K562 (cell line): ENCODE measurements around the gene MAN2B1. TPM values are rescaled to one million over a fixed set of nuclear protein-coding genes. Genes with fewer than 3 reads are reported as not detected.

Experiments
- ATAC-seq: fragments of 200-7000 bp; cut with Tn5 transposase; 3 replicates; pipeline ENCODE4 v1.9.1; 2020; ENCODE audit warnings: moderate library complexity
- BruUV-seq: library from RNA; stranded (reverse); fragments of 400-500 nt; replicated peaks from 2 replicates; lab custom pipeline; 2021; lab: Mats Ljungman, UMichigan
- CTCF ChIA-PET: fragments of 300-600 bp; formaldehyde crosslinking; extraction: SDS; loops from one replicate; lab custom pipeline; 2021; ENCODE audit warnings: low intra/inter-chr PET ratio; lab: Yijun Ruan, JAX
- POLR2A ChIA-PET: fragments of 300-600, 350-650 bp; sonication (Branson Sonifier 250); formaldehyde crosslinking; extraction: SDS; loops from one replicate; lab custom pipeline; 2021; ENCODE audit warnings: antibody characterized with exemption, inconsistent platforms; lab: Yijun Ruan, JAX
- DNase-seq, 4 experiments: peaks; one replicate each; pipeline versions ENCODE4 v3.0.0 to v3.0.0-alpha.2; 2011 to 2018; ENCODE audit warnings: low spot score in 3 of 4, mixed read lengths in 3 of 4; ENCODE audit errors: extremely low read depth in 1 of 4
- FAIRE-seq: peaks from 2 replicates; lab custom pipeline; 2011; peaks lifted over from hg19 to GRCh38; lab: Jason Lieb, UNC
- H2AFZ ChIP-seq: 2 replicates; pipeline ENCODE4 v1.6.0; 2011; ENCODE audit warnings: low read depth, low read length, control low read depth, inconsistent platforms
- H3K27ac ChIP-seq: fragments of 200-600 bp; 3 replicates; pipeline ENCODE4 v1.8.0; 2011; ENCODE audit warnings: low read depth, mild to moderate bottlenecking, control low read depth, inconsistent platforms, low read length, moderate library complexity, mixed read lengths; ENCODE audit errors: extremely low read depth
- H3K27me3 ChIP-seq, 2 experiments: fragments of 300-600 bp in 1 of 2; 2 replicates in 1 of 2; 3 replicates in 1 of 2; pipeline versions ENCODE4 v1.6.0 to v1.8.0; 2011; ENCODE audit warnings: inconsistent platforms in 2 of 2, low read length in 2 of 2, mild to moderate bottlenecking in 1 of 2, mixed read lengths in 1 of 2, moderate library complexity in 1 of 2; ENCODE audit not compliant: control insufficient read depth in 2 of 2, insufficient read depth in 2 of 2
- H3K36me3 ChIP-seq: fragments of 300-600 bp; 3 replicates; pipeline ENCODE4 v1.8.0; 2011; ENCODE audit warnings: mild to moderate bottlenecking, low read length, inconsistent platforms; ENCODE audit not compliant: control insufficient read depth, insufficient read depth
- H3K4me1 ChIP-seq, 2 experiments: fragments of 200-600 bp in 1 of 2; replicated peaks in 1 of 2; 2 replicates in 1 of 2; 3 replicates in 1 of 2; pipeline versions ENCODE4 v1.5.1 to v1.8.0; 2011; ENCODE audit warnings: inconsistent platforms in 2 of 2, low read length in 2 of 2, mild to moderate bottlenecking in 1 of 2, mixed read lengths in 1 of 2, moderate library complexity in 1 of 2; ENCODE audit not compliant: control insufficient read depth in 2 of 2, insufficient read depth in 2 of 2
- H3K4me2 ChIP-seq: 2 replicates; pipeline ENCODE4 v1.6.1; 2011; ENCODE audit warnings: low read length, control low read depth, inconsistent platforms, mixed read lengths; ENCODE audit not compliant: insufficient read depth
- H3K4me3 ChIP-seq: fragments of 200-600 bp; sonication (generic), shearing (Covaris generic); 2 replicates; pipeline ENCODE4 v1.5.1; 2016; ENCODE audit warnings: control low read depth, inconsistent platforms
- H3K79me2 ChIP-seq: fragments of 200-600 bp; 3 replicates; pipeline ENCODE4 v1.8.0; 2011; ENCODE audit warnings: low read length, inconsistent platforms; ENCODE audit not compliant: control insufficient read depth, insufficient read depth
- H3K9ac ChIP-seq, 2 experiments: 2 replicates each; pipeline versions ENCODE4 v1.6.0 to v1.6.1; 2011; ENCODE audit warnings: low read depth in 2 of 2, low read length in 2 of 2, control low read depth in 1 of 2, inconsistent platforms in 1 of 2, mild to moderate bottlenecking in 1 of 2, mixed read lengths in 1 of 2; ENCODE audit not compliant: insufficient read depth in 1 of 2
- H3K9me1 ChIP-seq: one replicate; pipeline ENCODE4 v1.6.0; 2011; ENCODE audit warnings: inconsistent platforms, mild to moderate bottlenecking, low read length, moderate library complexity; ENCODE audit not compliant: control insufficient read depth, insufficient read depth
- H3K9me3 ChIP-seq: replicated peaks from 2 replicates; pipeline ENCODE4 v1.5.1; 2011; ENCODE audit warnings: low read depth, low read length, inconsistent platforms; ENCODE audit not compliant: control insufficient read depth, insufficient read depth
- H4K20me1 ChIP-seq: replicated peaks from 2 replicates; pipeline ENCODE4 v1.6.1; 2011; ENCODE audit warnings: low read length, inconsistent platforms, mixed read lengths; ENCODE audit not compliant: control insufficient read depth, insufficient read depth
- CHD1 ChIP-seq: fragments of 200-600 bp; sonication (generic); IDR thresholded peaks from one replicate; pipeline ENCODE4 v1.6.1; 2012; ENCODE audit warnings: mild to moderate bottlenecking, moderate library complexity, low read length, inconsistent platforms
- EP400 ChIP-seq: fragments of 450-650 bp; IDR thresholded peaks from 2 replicates; pipeline ENCODE4 v1.6.1; 2017; ENCODE audit warnings: antibody characterized with exemption, mild to moderate bottlenecking, moderate library complexity
- HNRNPK ChIP-seq: fragments of 200-400 bp; formaldehyde crosslinking; IDR thresholded peaks from one replicate; pipeline ENCODE4 v1.6.1; 2018; ENCODE audit warnings: mild to moderate bottlenecking, low read depth, low read length; ENCODE audit not compliant: poor library complexity, severe bottlenecking
- KAT7 ChIP-seq: sonication (generic); formaldehyde crosslinking; IDR thresholded peaks from 2 replicates; pipeline ENCODE4 v1.8.0; 2022; ENCODE audit warnings: missing genetic modification reagents, mild to moderate bottlenecking, borderline replicate concordance
- NFIC ChIP-seq: fragments of 450-650 bp; IDR thresholded peaks from 2 replicates; pipeline ENCODE4 v1.6.1; 2017; ENCODE audit warnings: mild to moderate bottlenecking, inconsistent platforms
- NR2C1 ChIP-seq, 2 experiments: fragments of 450-650 bp; IDR thresholded peaks; 2 replicates each; pipeline ENCODE4 v1.6.1; 2017; ENCODE audit warnings: mild to moderate bottlenecking in 2 of 2, antibody characterized with exemption in 1 of 2, inconsistent platforms in 1 of 2, missing compliant biosample characterization in 1 of 2, missing genetic modification characterization in 1 of 2
- PCBP1 ChIP-seq: fragments of 200-400 bp; formaldehyde crosslinking; IDR thresholded peaks from 2 replicates; pipeline ENCODE4 v1.6.1; 2018; ENCODE audit warnings: mild to moderate bottlenecking, low read depth, low read length; ENCODE audit not compliant: poor library complexity, severe bottlenecking
- PCBP2 ChIP-seq: fragments of 200-400 bp; formaldehyde crosslinking; IDR thresholded peaks from 2 replicates; pipeline ENCODE4 v1.6.1; 2018; ENCODE audit warnings: low read length, low read depth, mild to moderate bottlenecking, moderate library complexity; ENCODE audit not compliant: poor library complexity, severe bottlenecking
- SAFB ChIP-seq: fragments of 200-400 bp; formaldehyde crosslinking; IDR thresholded peaks from 2 replicates; pipeline ENCODE4 v1.6.1; 2017; ENCODE audit warnings: low read depth, low read length, borderline replicate concordance
- TCF7 ChIP-seq: sonication (generic); IDR thresholded peaks from 2 replicates; pipeline ENCODE4 v1.6.1; 2016; ENCODE audit warnings: antibody characterized with exemption, borderline replicate concordance
- ZNF316 ChIP-seq: fragments of 450-650 bp; IDR thresholded peaks from 2 replicates; pipeline ENCODE4 v1.6.1; 2016
- WGBS: fragments of 100-300 bp; shearing (Covaris generic); methylation state at CpG from one replicate; pipeline ENCODE4 v1.1.6; 2016; ENCODE audit warnings: low coverage, mixed read lengths; ENCODE audit not compliant: insufficient coverage; ENCODE audit errors: missing lambda C conversion rate; 5-methylcytosine and 5-hydroxymethylcytosine counted together
- in situ Hi-C: fragments of 300-500 bp; cut with MboI; formaldehyde crosslinking; loops from 4 replicates; pipeline ENCODE4 v1.15.0; 2018; ENCODE audit warnings: inconsistent platforms, mixed read lengths
- intact Hi-C: fragments of 100-400 bp; cut with micrococcal nuclease; formaldehyde crosslinking; loops from 2 replicates; pipeline ENCODE4 v1.14.2; 2022
- polyA plus RNA-seq, 8 experiments: library from polyadenylated mRNA; depleted of rRNA in 4 of 8; stranded (reverse) in 5 of 8; unstranded in 3 of 8; fragments of >200 nt; fragmentation: Nextera tagmentation in 2 of 8; fragmentation: Illumina TruSeq in 1 of 8; extraction: Ambion mirVana in 2 of 8; extraction: Trizol in 1 of 8; gene quantifications; 2 replicates each; pipeline versions ENCODE4 v1.2.1 to v1.2.3, GENCODE V29; 2011 to 2014; ENCODE audit warnings: inconsistent platforms in 1 of 8, missing spikeins in 1 of 8
- total RNA-seq, 7 experiments: library from RNA; depleted of rRNA in 6 of 7; stranded (reverse); fragments of >200 nt in 6 of 7; fragmentation: Illumina TruSeq in 2 of 7; extraction: Trizol in 2 of 7; gene quantifications; 2 replicates each; pipeline versions ENCODE4 v1.2.1 to v1.2.3, GENCODE V29; 2011 to 2021; ENCODE audit warnings: low replicate concordance in 1 of 7
- TF ChIP-seq, protein P1 (sequence below): fragments of 250-450 bp; sonication (Bioruptor Pico); IDR thresholded peaks from 2 replicates; pipeline ENCODE4 v1.9.0; 2021; ENCODE audit warnings: mild to moderate bottlenecking
- TF ChIP-seq, protein P2 (sequence below): sonication (generic); formaldehyde crosslinking; IDR thresholded peaks from 2 replicates; pipeline ENCODE4 v1.8.0; 2022; ENCODE audit warnings: missing genetic modification reagents, mild to moderate bottlenecking, moderate library complexity, borderline replicate concordance
- TF ChIP-seq, protein P3 (sequence below), 2 experiments: fragments of 450-650 bp in 1 of 2; sonication (generic) in 1 of 2; formaldehyde crosslinking in 1 of 2; IDR thresholded peaks in 1 of 2; conservative IDR thresholded peaks in 1 of 2; 2 replicates each; pipeline versions ENCODE4 v1.6.1 to v1.8.1; 2016 to 2023; ENCODE audit warnings: mild to moderate bottlenecking in 2 of 2, moderate library complexity in 2 of 2, inconsistent platforms in 1 of 2, missing genetic modification reagents in 1 of 2
- TF ChIP-seq, protein P4 (sequence below): sonication (generic); formaldehyde crosslinking; IDR thresholded peaks from 2 replicates; pipeline ENCODE4 v1.8.1; 2023; ENCODE audit warnings: mild to moderate bottlenecking, missing genetic modification reagents

MAN2B1 gene
- total and polyA plus RNA-seq, 9 of the 15 experiments (the other 6 are each of a cell fraction or from before 2014, with no cell fraction given), result 0.59 to 33.8 (median 11.4) TPM

DNA sequence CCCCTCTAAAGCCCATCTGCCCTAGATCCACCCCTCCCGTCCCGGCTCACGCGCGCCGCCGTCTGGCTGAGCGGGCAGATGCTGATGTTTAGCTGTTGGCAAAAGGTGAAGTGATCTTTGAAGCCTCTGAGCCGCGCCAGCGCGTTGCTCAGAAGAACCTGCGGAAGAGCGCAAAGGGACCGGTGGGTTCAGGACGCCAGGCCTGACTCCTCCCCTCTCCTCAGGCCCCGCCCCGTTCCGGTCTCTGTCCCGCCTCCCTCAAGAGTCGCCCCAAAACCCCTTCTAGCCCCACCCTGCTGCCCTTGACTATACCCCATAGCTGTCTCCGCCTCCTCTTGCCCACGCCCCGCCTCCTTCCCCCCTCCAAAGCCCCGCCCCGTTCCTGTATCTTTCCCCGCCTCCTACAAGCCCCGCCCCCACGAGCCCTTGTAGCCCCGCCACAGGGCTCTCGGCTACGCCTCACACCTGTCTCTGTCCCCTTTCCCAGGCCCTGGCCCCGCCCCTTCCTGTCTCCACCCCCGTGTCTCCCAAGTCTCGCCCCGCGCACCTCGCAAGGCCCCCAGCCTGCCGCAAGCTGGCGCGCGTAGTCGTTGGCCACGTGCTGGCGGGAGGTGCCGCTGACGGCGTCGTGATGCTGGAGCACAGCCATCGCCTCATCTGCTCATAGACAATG, 9.5 kb downstream of the MAN2B1 start:
- H3K9ac ChIP-seq, result no peak overlapping the region
- H2AFZ ChIP-seq, result no peak overlapping the region
- H3K4me1 ChIP-seq, result peaks cover 2 to 8% of the 10 kb centered on the region in 2 experiments; a peak in 4 of 5 replicates
- 0 out of 2 replicates have a peak, but pooled peaks cover 1% of the 10 kb centered on the region for H3K9me3 ChIP-seq
- no peaks in the 10 kb centered on the region for H3K27me3 ChIP-seq
- peak; percentile 23 to 85 (median 76) for DNase-seq
- H3K79me2 ChIP-seq, result no peaks in the 10 kb centered on the region
- H3K27ac ChIP-seq, result no peak overlapping the region
- H3K9me1 ChIP-seq, result no peaks in the 10 kb centered on the region
- in situ Hi-C loops (no loop called here), intact Hi-C loops (no loop called here)
- BruUV-seq, result no TSS peak
- CTCF ChIA-PET, result no interaction called here
- H3K4me3 ChIP-seq, result no peak overlapping the region
- FAIRE-seq, result no peak
- POLR2A ChIA-PET, result interaction anchor here (0.9 kb wide), 1 partner anchor 9 kb away, joined by 3 read pairs; the partner anchor contains the start of genes MAN2B1 and WDR83
- H3K36me3 ChIP-seq, result peaks cover 29% of the 10 kb centered on the region; the same call in 2 of the 3 replicates
- peak; percentile 89 for ATAC-seq
- no peak overlapping the region for H3K4me2 ChIP-seq
- H4K20me1 ChIP-seq, result no peaks in the 10 kb centered on the region
- 93% methylated on average over 23 of the region's 50 CpGs for WGBS
- TF ChIP-seq SAFB, result no peak
- TF ChIP-seq CHD1, result no peak
- TF ChIP-seq PCBP1, result no peak
- TF ChIP-seq, protein P1, sequence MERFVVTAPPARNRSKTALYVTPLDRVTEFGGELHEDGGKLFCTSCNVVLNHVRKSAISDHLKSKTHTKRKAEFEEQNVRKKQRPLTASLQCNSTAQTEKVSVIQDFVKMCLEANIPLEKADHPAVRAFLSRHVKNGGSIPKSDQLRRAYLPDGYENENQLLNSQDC (CRISPR knock-in tag), result no peak
- no peak for TF ChIP-seq TCF7
- TF ChIP-seq KAT7, result no peak
- TF ChIP-seq NFIC, result peak; percentile 39; the same call in 1 of the 2 replicates
- TF ChIP-seq EP400, result no peak
- TF ChIP-seq PCBP2, result no peak
- TF ChIP-seq, protein P2, sequence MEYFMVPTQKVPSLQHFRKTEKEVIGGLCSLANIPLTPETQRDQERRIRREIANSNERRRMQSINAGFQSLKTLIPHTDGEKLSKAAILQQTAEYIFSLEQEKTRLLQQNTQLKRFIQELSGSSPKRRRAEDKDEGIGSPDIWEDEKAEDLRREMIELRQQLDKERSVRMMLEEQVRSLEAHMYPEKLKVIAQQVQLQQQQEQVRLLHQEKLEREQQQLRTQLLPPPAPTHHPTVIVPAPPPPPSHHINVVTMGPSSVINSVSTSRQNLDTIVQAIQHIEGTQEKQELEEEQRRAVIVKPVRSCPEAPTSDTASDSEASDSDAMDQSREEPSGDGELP, result no peak
- no peak for TF ChIP-seq HNRNPK
- TF ChIP-seq ZNF316, result no peak
- no peak for TF ChIP-seq NR2C1 (IDR thresholded peaks at IDR 0.05)
- no peak for TF ChIP-seq NR2C1 (tag; IDR thresholded peaks at IDR 0.05)
- TF ChIP-seq, protein P3, sequence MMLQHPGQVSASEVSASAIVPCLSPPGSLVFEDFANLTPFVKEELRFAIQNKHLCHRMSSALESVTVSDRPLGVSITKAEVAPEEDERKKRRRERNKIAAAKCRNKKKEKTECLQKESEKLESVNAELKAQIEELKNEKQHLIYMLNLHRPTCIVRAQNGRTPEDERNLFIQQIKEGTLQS (IDR thresholded peaks at IDR 0.05), result peak; percentile 47; the same call in 1 of the 2 replicates
- TF ChIP-seq, protein P3 (CRISPR knock-in tag; conservative IDR thresholded peaks at IDR 0.05), result no peak
- TF ChIP-seq, protein P4, sequence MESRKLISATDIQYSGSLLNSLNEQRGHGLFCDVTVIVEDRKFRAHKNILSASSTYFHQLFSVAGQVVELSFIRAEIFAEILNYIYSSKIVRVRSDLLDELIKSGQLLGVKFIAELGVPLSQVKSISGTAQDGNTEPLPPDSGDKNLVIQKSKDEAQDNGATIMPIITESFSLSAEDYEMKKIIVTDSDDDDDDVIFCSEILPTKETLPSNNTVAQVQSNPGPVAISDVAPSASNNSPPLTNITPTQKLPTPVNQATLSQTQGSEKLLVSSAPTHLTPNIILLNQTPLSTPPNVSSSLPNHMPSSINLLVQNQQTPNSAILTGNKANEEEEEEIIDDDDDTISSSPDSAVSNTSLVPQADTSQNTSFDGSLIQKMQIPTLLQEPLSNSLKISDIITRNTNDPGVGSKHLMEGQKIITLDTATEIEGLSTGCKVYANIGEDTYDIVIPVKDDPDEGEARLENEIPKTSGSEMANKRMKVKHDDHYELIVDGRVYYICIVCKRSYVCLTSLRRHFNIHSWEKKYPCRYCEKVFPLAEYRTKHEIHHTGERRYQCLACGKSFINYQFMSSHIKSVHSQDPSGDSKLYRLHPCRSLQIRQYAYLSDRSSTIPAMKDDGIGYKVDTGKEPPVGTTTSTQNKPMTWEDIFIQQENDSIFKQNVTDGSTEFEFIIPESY (CRISPR knock-in tag), result peak; percentile 93
